ENCODE measurements around the gene CDCA7L.

DNA sequence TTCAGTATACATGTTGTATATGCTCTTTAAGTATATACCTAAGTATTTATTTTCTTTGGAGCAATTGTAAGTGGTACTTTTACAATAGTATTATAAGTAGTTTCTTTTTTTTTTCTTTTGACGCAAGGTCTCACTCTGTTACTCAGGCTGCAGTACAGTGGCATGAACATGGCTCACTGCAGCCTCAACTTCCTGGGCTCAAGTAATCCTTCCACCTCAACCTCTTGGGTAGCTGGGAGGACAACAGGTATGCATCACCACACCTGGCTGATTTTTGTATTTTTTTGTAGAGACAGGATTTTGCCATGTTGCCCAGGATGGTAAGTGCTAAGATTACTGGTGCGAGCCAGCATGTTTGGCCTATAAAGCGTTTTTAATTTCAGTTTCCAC is 13.7 kb upstream of the CDCA7L start:
- no peak for TF ChIP-seq BHLHE40 (IDR thresholded peaks at IDR 0.05; ENCODE audit: borderline replicate concordance)
- no peak for TF ChIP-seq ELF4 (IDR thresholded peaks at IDR 0.05)

Data from HEK293T (cell line).